GM23338 (cell line): Measurements from ENCODE around the gene YBX1. TPM values are rescaled to one million over a fixed set of nuclear protein-coding genes. Genes with fewer than 3 reads are reported as not detected.

Source experiments
- ATAC-seq: fragments of 200-7000 bp; cut with Tn5 transposase; 3 replicates; pipeline ENCODE4 v1.9.1; 2020
- DNase-seq: peaks from one replicate; pipeline ENCODE4 v3.0.0-alpha.2; 2015; ENCODE audit warnings: low spot score
- H2AFZ ChIP-seq: fragments of 200-600 bp; sonication (generic); 2 replicates; pipeline ENCODE4 v1.8.0; 2016; ENCODE audit warnings: antibody characterized with exemption, mild to moderate bottlenecking, moderate library complexity
- H3F3A ChIP-seq: fragments of 200-600 bp; sonication (generic); replicated peaks from 2 replicates; pipeline ENCODE4 v1.8.0; 2017; ENCODE audit warnings: antibody characterized with exemption, mixed run types, low read depth
- H3K27ac ChIP-seq: fragments of 200-600 bp; sonication (generic); 2 replicates; pipeline ENCODE4 v1.6.1; 2016; ENCODE audit warnings: low read depth
- H3K27me3 ChIP-seq: fragments of 200-600 bp; sonication (generic); 2 replicates; pipeline ENCODE4 v1.8.0; 2016; ENCODE audit warnings: mild to moderate bottlenecking, mixed run types, moderate library complexity; ENCODE audit not compliant: insufficient read depth
- H3K36me3 ChIP-seq: fragments of 200-600 bp; sonication (generic); 2 replicates; pipeline ENCODE4 v1.8.0; 2016; ENCODE audit warnings: mild to moderate bottlenecking; ENCODE audit not compliant: insufficient read depth
- H3K4me1 ChIP-seq: fragments of 200-600 bp; sonication (generic); 2 replicates; pipeline ENCODE4 v1.8.0; 2016; ENCODE audit warnings: mild to moderate bottlenecking, moderate library complexity; ENCODE audit not compliant: insufficient read depth
- H3K4me2 ChIP-seq: fragments of 200-600 bp; sonication (generic); 2 replicates; pipeline ENCODE4 v1.7.1; 2017; ENCODE audit warnings: mixed run types
- H3K4me3 ChIP-seq: fragments of 200-600 bp; sonication (generic); 2 replicates; pipeline ENCODE4 v1.6.1; 2016; ENCODE audit warnings: mixed run types
- H3K79me2 ChIP-seq: fragments of 200-600 bp; sonication (generic); replicated peaks from 2 replicates; pipeline ENCODE4 v1.8.0; 2017; ENCODE audit warnings: mild to moderate bottlenecking; ENCODE audit not compliant: insufficient read depth
- H3K9me2 ChIP-seq: fragments of 200-600 bp; sonication (generic); 2 replicates; pipeline ENCODE4 v1.8.0; 2017; ENCODE audit not compliant: insufficient read depth
- H4K20me1 ChIP-seq: fragments of 200-600 bp; sonication (generic); replicated peaks from 2 replicates; pipeline ENCODE4 v1.8.0; 2017; ENCODE audit warnings: mild to moderate bottlenecking; ENCODE audit not compliant: insufficient read depth
- H3K27ac Mint-ChIP-seq: 2 replicates; pipeline ENCODE4 v1.8.0; 2020; ENCODE audit warnings: inconsistent platforms, mild to moderate bottlenecking, moderate library complexity, mixed read lengths
- H3K27me3 Mint-ChIP-seq: 3 replicates; pipeline ENCODE4 v1.8.0; 2022; ENCODE audit warnings: low read depth, mild to moderate bottlenecking, moderate library complexity, mixed read lengths, inconsistent platforms; ENCODE audit not compliant: insufficient read depth, poor library complexity
- H3K36me3 Mint-ChIP-seq: 3 replicates; pipeline ENCODE4 v1.8.0; 2021; ENCODE audit warnings: low read depth, mild to moderate bottlenecking, inconsistent platforms, moderate library complexity, mixed read lengths
- H3K4me1 Mint-ChIP-seq: 3 replicates; pipeline ENCODE4 v1.8.0; 2020; ENCODE audit warnings: mild to moderate bottlenecking, inconsistent platforms, mixed read lengths
- H3K4me3 Mint-ChIP-seq: 3 replicates; pipeline ENCODE4 v1.8.0; 2021; ENCODE audit warnings: moderate library complexity, mild to moderate bottlenecking, inconsistent platforms, mixed read lengths
- H3K9me3 Mint-ChIP-seq: 3 replicates; pipeline ENCODE4 v1.8.0; 2020; ENCODE audit warnings: moderate library complexity, mild to moderate bottlenecking, inconsistent platforms, mixed read lengths
- CTCF ChIP-seq, 2 experiments: fragments of 200-600 bp in 1 of 2; sonication (generic) in 1 of 2; conservative IDR thresholded peaks; 2 replicates each; pipeline versions ENCODE4 v1.5.1 to v1.6.1; 2016 to 2017; ENCODE audit warnings: antibody characterized with exemption in 2 of 2, low read depth in 2 of 2, mild to moderate bottlenecking in 2 of 2, moderate library complexity in 1 of 2
- EZH2 ChIP-seq: fragments of 200-600 bp; sonication (generic); IDR thresholded peaks from one replicate; pipeline ENCODE4 v1.8.0; 2017; ENCODE audit warnings: antibody characterized with exemption, mild to moderate bottlenecking, low read depth; ENCODE audit not compliant: unreplicated experiment
- EZH2phosphoT487 ChIP-seq: fragments of 200-600 bp; sonication (generic); IDR thresholded peaks from one replicate; pipeline ENCODE4 v1.8.1; 2018; ENCODE audit warnings: antibody characterized with exemption; ENCODE audit not compliant: unreplicated experiment
- POLR2AphosphoS5 ChIP-seq: IDR thresholded peaks from 2 replicates; pipeline ENCODE4 v1.6.1; 2016; ENCODE audit warnings: antibody characterized with exemption, low read depth
- STAT1 ChIP-seq: IDR thresholded peaks from one replicate; pipeline ENCODE4 v1.6.1; 2016; ENCODE audit warnings: antibody characterized with exemption; ENCODE audit not compliant: unreplicated experiment
- ZNF114 ChIP-seq: fragments of 250-450 bp; sonication (Bioruptor Pico); IDR thresholded peaks from 2 replicates; pipeline ENCODE4 v1.5.0; 2020; ENCODE audit warnings: mild to moderate bottlenecking, moderate library complexity
- ZNF462 ChIP-seq: fragments of 250-450 bp; sonication (Bioruptor Pico); IDR thresholded peaks from 2 replicates; pipeline ENCODE4 v1.5.0; 2020; ENCODE audit warnings: mild to moderate bottlenecking, moderate library complexity
- polyA plus RNA-seq: library from polyadenylated mRNA; unstranded; fragments of >200 nt; fragmentation: Nextera tagmentation; extraction: Ambion mirVana; gene quantifications from 2 replicates; pipeline ENCODE4 v1.2.1, GENCODE V29; 2016
- total RNA-seq: library from RNA; depleted of rRNA; stranded (reverse); fragments of >200 nt; shearing (Covaris generic); gene quantifications from 2 replicates; pipeline ENCODE4 v1.2.3, GENCODE V29; 2014

The YBX1 gene
- total and polyA plus RNA-seq, 2 experiments from 2014 or later, result 1,282 to 1,441 TPM

GRCh38 chr1:42743317-42744147 lies 61.3 kb downstream of the YBX1 start (continued):
- TF ChIP-seq ZNF462 (CRISPR knock-in tag) (no peak), POLR2AphosphoS5 (no peak), CTCF (conservative IDR thresholded peaks at IDR 0.05; ENCODE audit: low read depth in 2 of 2) (no peak), EZH2phosphoT487 (no peak), STAT1 (no peak), ZNF114 (CRISPR knock-in tag) (no peak), EZH2 (no peak)

- H2AFZ ChIP-seq, result no peak overlapping the region
- no peaks in the 10 kb centered on the region; the same call in 1 of the 3 replicates for H3K9me3 Mint-ChIP-seq
- DNase-seq (no peak), ATAC-seq (no peak)
- peaks cover 20% of the 10 kb centered on the region for H3K36me3 Mint-ChIP-seq
- no peaks in the 10 kb centered on the region for H3K9me2 ChIP-seq
- H3K79me2 ChIP-seq, result no peaks in the 10 kb centered on the region
- H3K27me3 ChIP-seq, result no peaks in the 10 kb centered on the region
- no peaks in the 10 kb centered on the region for H3K36me3 ChIP-seq
- peaks cover 20% of the 10 kb centered on the region for H3K27me3 Mint-ChIP-seq
- peaks cover 22% of the 10 kb centered on the region for H3K4me1 ChIP-seq
- 0 out of 2 replicates have a peak, but pooled peaks cover 3% of the 10 kb centered on the region for H3F3A ChIP-seq
- H3K27ac Mint-ChIP-seq, result no peak overlapping the region
- H3K4me1 Mint-ChIP-seq, result peaks cover 40% of the 10 kb centered on the region
- no peak overlapping the region for H3K4me3 Mint-ChIP-seq
- H3K27ac ChIP-seq, result no peak overlapping the region
- no peak overlapping the region for H3K4me2 ChIP-seq
- no peaks in the 10 kb centered on the region for H4K20me1 ChIP-seq
- H3K4me3 ChIP-seq, result no peak overlapping the region
- TF ChIP-seq POLR2AphosphoS5 (no peak), EZH2phosphoT487 (no peak), STAT1 (no peak)
These were observed 61.9 kb downstream of the YBX1 start for GRCh38 chr1:42744148-42744413.
